ENCODE data around the gene CASZ1. TPM values are rescaled to one million over a fixed set of nuclear protein-coding genes. Genes with fewer than 3 reads are reported as not detected.

The CASZ1 gene
- total and polyA plus RNA-seq, 5 donors from 2014 or later = 0.57 to 55.1 (median 1.1) TPM

GRCh38 chr1:10644307-10645128 is 151.9 kb downstream of the CASZ1 start:
- no peaks in the 10 kb centered on the region for H3K4me1 ChIP-seq (ENCODE audit: control insufficient read depth, insufficient read depth, low read length, poor library complexity, severe bottlenecking)
- DNase-seq (no peak), ATAC-seq (ENCODE audit: low read depth in 2 of 2) (no peak)
- H3K27me3 ChIP-seq (ENCODE audit: control insufficient read depth, insufficient read depth, low read length) = no peaks in the 10 kb centered on the region
- Mint-ChIP-seq H3K36me3 (no peaks in the 10 kb centered on the region), H3K4me1 (no peaks in the 10 kb centered on the region), H3K4me3 (no peak overlapping the region), H3K9me3 (no peaks in the 10 kb centered on the region), H3K27me3 (no peaks in the 10 kb centered on the region), H3K27ac (no peak overlapping the region)
- peaks cover 3% of the 10 kb centered on the region for H3K36me3 ChIP-seq (ENCODE audit: control insufficient read depth, insufficient read depth, low read length)
- no peaks in the 10 kb centered on the region for H3K9me3 ChIP-seq (ENCODE audit: control insufficient read depth in 2 of 2, low read length in 2 of 2)
- H3K4me3 ChIP-seq (ENCODE audit: low read depth, low read length) = no peak overlapping the region
- H3K27ac ChIP-seq (ENCODE audit: insufficient read depth, low read length, poor library complexity, severe bottlenecking) = no peak overlapping the region

GRCh38 chr1:10643607-10644306 is 152.7 kb downstream of the CASZ1 start:
- Mint-ChIP-seq H3K9me3 (no peaks in the 10 kb centered on the region), H3K27ac (no peak overlapping the region), H3K27me3 (no peaks in the 10 kb centered on the region), H3K36me3 (no peaks in the 10 kb centered on the region), H3K4me3 (no peak overlapping the region), H3K4me1 (no peaks in the 10 kb centered on the region)
- H3K9me3 ChIP-seq (ENCODE audit: control insufficient read depth in 2 of 2, low read length in 2 of 2) = no peaks in the 10 kb centered on the region
- DNase-seq = no peak
- H3K36me3 ChIP-seq (ENCODE audit: control insufficient read depth, insufficient read depth, low read length) = peaks cover 3% of the 10 kb centered on the region
- H3K4me3 ChIP-seq (ENCODE audit: low read depth, low read length) = no peak overlapping the region
- no peaks in the 10 kb centered on the region for H3K27me3 ChIP-seq (ENCODE audit: control insufficient read depth, insufficient read depth, low read length)
- no peaks in the 10 kb centered on the region for H3K4me1 ChIP-seq (ENCODE audit: control insufficient read depth, insufficient read depth, low read length, poor library complexity, severe bottlenecking)
- no peak for ATAC-seq (ENCODE audit: low read depth in 2 of 2)
- H3K27ac ChIP-seq (ENCODE audit: insufficient read depth, low read length, poor library complexity, severe bottlenecking) = no peak overlapping the region

GRCh38 chr1:10642403-10643080 is 153.9 kb downstream of the CASZ1 start:
- Mint-ChIP-seq H3K4me3 (no peak overlapping the region), H3K9me3 (no peaks in the 10 kb centered on the region), H3K4me1 (peaks cover 0 to 4% (median 0%) of the 10 kb centered on the region in 4 donors), H3K27ac (peak overlapping the region in 1 of 3 donors; percentile 56), H3K27me3 (no peaks in the 10 kb centered on the region), H3K36me3 (no peaks in the 10 kb centered on the region)
- DNase-seq (no peak), ATAC-seq (ENCODE audit: low read depth in 2 of 2) (no peak)
- Histone ChIP-seq H3K4me1 (ENCODE audit: control insufficient read depth, insufficient read depth, low read length, poor library complexity, severe bottlenecking) (peaks cover 7% of the 10 kb centered on the region), H3K27me3 (ENCODE audit: control insufficient read depth, insufficient read depth, low read length) (no peaks in the 10 kb centered on the region), H3K9me3 (ENCODE audit: control insufficient read depth in 2 of 2, low read length in 2 of 2) (no peaks in the 10 kb centered on the region), H3K4me3 (ENCODE audit: low read depth, low read length) (no peak overlapping the region), H3K27ac (ENCODE audit: insufficient read depth, low read length, poor library complexity, severe bottlenecking) (no peak overlapping the region), H3K36me3 (ENCODE audit: control insufficient read depth, insufficient read depth, low read length) (peaks cover 3% of the 10 kb centered on the region)

- Mint-ChIP-seq H3K27ac (no peak overlapping the region), H3K9me3 (no peaks in the 10 kb centered on the region)
Observed at GRCh38 chr1:10641976-10642375, 154.5 kb downstream of the CASZ1 start.

GRCh38 chr1:10640843-10641553 is 155.4 kb downstream of the CASZ1 start:
- Mint-ChIP-seq H3K27ac (no peak overlapping the region), H3K27me3 (no peaks in the 10 kb centered on the region), H3K9me3 (no peaks in the 10 kb centered on the region), H3K4me1 (peaks cover 0 to 5% (median under 1%) of the 10 kb centered on the region in 4 donors), H3K36me3 (no peaks in the 10 kb centered on the region), H3K4me3 (no peak overlapping the region)
- Histone ChIP-seq H3K27me3 (ENCODE audit: control insufficient read depth, insufficient read depth, low read length) (no peaks in the 10 kb centered on the region), H3K9me3 (ENCODE audit: control insufficient read depth in 2 of 2, low read length in 2 of 2) (no peaks in the 10 kb centered on the region), H3K27ac (ENCODE audit: insufficient read depth, low read length, poor library complexity, severe bottlenecking) (no peak overlapping the region), H3K36me3 (ENCODE audit: control insufficient read depth, insufficient read depth, low read length) (peaks cover 3% of the 10 kb centered on the region), H3K4me1 (ENCODE audit: control insufficient read depth, insufficient read depth, low read length, poor library complexity, severe bottlenecking) (peaks cover 7% of the 10 kb centered on the region), H3K4me3 (ENCODE audit: low read depth, low read length) (no peak overlapping the region)
- no peak for ATAC-seq (ENCODE audit: low read depth in 2 of 2)
- DNase-seq = no peak

More at GRCh38 chr1:10641976-10642375, 154.5 kb downstream of the CASZ1 start:
- no peak overlapping the region for H3K4me3 Mint-ChIP-seq
- no peak for ATAC-seq (ENCODE audit: low read depth in 2 of 2)
- H3K27me3 Mint-ChIP-seq = no peaks in the 10 kb centered on the region
- H3K36me3 Mint-ChIP-seq = no peaks in the 10 kb centered on the region
- no peak for DNase-seq
- peaks cover 3% of the 10 kb centered on the region for H3K36me3 ChIP-seq (ENCODE audit: control insufficient read depth, insufficient read depth, low read length)
- no peak overlapping the region for H3K4me3 ChIP-seq (ENCODE audit: low read depth, low read length)
- no peak overlapping the region for H3K27ac ChIP-seq (ENCODE audit: insufficient read depth, low read length, poor library complexity, severe bottlenecking)
- H3K4me1 Mint-ChIP-seq = peaks cover 0 to 5% (median under 1%) of the 10 kb centered on the region in 4 donors
- H3K9me3 ChIP-seq (ENCODE audit: control insufficient read depth in 2 of 2, low read length in 2 of 2) = no peaks in the 10 kb centered on the region
- H3K27me3 ChIP-seq (ENCODE audit: control insufficient read depth, insufficient read depth, low read length) = no peaks in the 10 kb centered on the region
- peaks cover 7% of the 10 kb centered on the region for H3K4me1 ChIP-seq (ENCODE audit: control insufficient read depth, insufficient read depth, low read length, poor library complexity, severe bottlenecking)

- no peaks in the 10 kb centered on the region for H3K27me3 ChIP-seq (ENCODE audit: control insufficient read depth, insufficient read depth, low read length)
Observed at GRCh38 chr1:10639775-10640578, 156.5 kb downstream of the CASZ1 start.

More at GRCh38 chr1:10639775-10640578, 156.5 kb downstream of the CASZ1 start:
- Mint-ChIP-seq H3K4me3 (no peak overlapping the region), H3K27me3 (no peaks in the 10 kb centered on the region), H3K27ac (no peak overlapping the region), H3K4me1 (peaks cover 0 to 5% (median under 1%) of the 10 kb centered on the region in 4 donors), H3K36me3 (no peaks in the 10 kb centered on the region), H3K9me3 (no peaks in the 10 kb centered on the region)
- Histone ChIP-seq H3K4me1 (ENCODE audit: control insufficient read depth, insufficient read depth, low read length, poor library complexity, severe bottlenecking) (peaks cover 7% of the 10 kb centered on the region), H3K4me3 (ENCODE audit: low read depth, low read length) (no peak overlapping the region), H3K36me3 (ENCODE audit: control insufficient read depth, insufficient read depth, low read length) (no peaks in the 10 kb centered on the region), H3K9me3 (ENCODE audit: control insufficient read depth in 2 of 2, low read length in 2 of 2) (no peaks in the 10 kb centered on the region), H3K27ac (ENCODE audit: insufficient read depth, low read length, poor library complexity, severe bottlenecking) (no peak overlapping the region)
- ATAC-seq (ENCODE audit: low read depth in 2 of 2) (no peak), DNase-seq (no peak)

Data from CD4-positive, CD25-positive, alpha-beta regulatory T cell (primary cell).